Endothelial cell of umbilical vein (primary cell): Measurements from ENCODE around the gene CCDC191. TPM values are rescaled to one million over a fixed set of nuclear protein-coding genes. Genes with fewer than 3 reads are reported as not detected.

ENCODE experiments used
- BruUV-seq: library from RNA; stranded (reverse); fragments of 400-500 nt; replicated peaks from 2 replicates; lab custom pipeline; 2021; lab: Mats Ljungman, UMichigan
- CTCF ChIA-PET: fragments of 300-600, 350-600 bp; sonication (Branson Sonifier 250); formaldehyde crosslinking; loops from one replicate; lab custom pipeline; 2021; ENCODE audit warnings: antibody characterized with exemption, inconsistent platforms; lab: Charles Lee
- POLR2A ChIA-PET: fragments of 300-600, 350-600 bp; sonication (Branson Sonifier 250); formaldehyde crosslinking; loops from one replicate; lab custom pipeline; 2021; ENCODE audit warnings: antibody characterized with exemption, inconsistent platforms; lab: Charles Lee
- DNase-seq: peaks from one replicate; pipeline ENCODE4 v3.0.0-alpha.2; 2011; ENCODE audit warnings: low read depth, low spot score
- FAIRE-seq: peaks from 2 replicates; lab custom pipeline; 2011; peaks lifted over from hg19 to GRCh38; lab: Jason Lieb, UNC
- H2AFZ ChIP-seq: 2 replicates; pipeline ENCODE4 v1.6.0; 2012; ENCODE audit warnings: low read depth, low read length, control low read depth, inconsistent platforms
- H3K27ac ChIP-seq: 2 replicates; pipeline ENCODE4 v1.5.1; 2011; ENCODE audit warnings: low read depth, mild to moderate bottlenecking, control low read depth, low read length, moderate library complexity; ENCODE audit not compliant: insufficient read depth
- H3K27me3 ChIP-seq, 2 experiments: 2 replicates each; pipeline versions ENCODE4 v1.6.0 to v1.6.1; 2011; ENCODE audit warnings: low read length in 2 of 2, mixed read lengths in 1 of 2; ENCODE audit not compliant: control insufficient read depth in 2 of 2, insufficient read depth in 2 of 2
- H3K36me3 ChIP-seq, 2 experiments: 2 replicates in 1 of 2; 3 replicates in 1 of 2; pipeline ENCODE4 v1.5.1; 2011; ENCODE audit warnings: low read length in 2 of 2, mild to moderate bottlenecking in 1 of 2, moderate library complexity in 1 of 2; ENCODE audit not compliant: control insufficient read depth in 2 of 2, insufficient read depth in 2 of 2; ENCODE audit errors: extremely low read depth in 1 of 2
- H3K4me1 ChIP-seq: 3 replicates; pipeline ENCODE4 v1.5.1; 2011; ENCODE audit warnings: mild to moderate bottlenecking, low read length; ENCODE audit not compliant: control insufficient read depth, insufficient read depth; ENCODE audit errors: extremely low read depth
- H3K4me2 ChIP-seq: 2 replicates; pipeline ENCODE4 v1.6.1; 2011; ENCODE audit warnings: low read length, control low read depth, mixed read lengths; ENCODE audit not compliant: insufficient read depth
- H3K4me3 ChIP-seq, 3 experiments: fragments of 200-600 bp in 1 of 3; sonication (generic), shearing (Covaris generic) in 1 of 3; replicated peaks in 1 of 3; 2 replicates each; pipeline ENCODE4 v1.5.1; 2011 to 2016; ENCODE audit warnings: control low read depth in 3 of 3, low read length in 3 of 3, mild to moderate bottlenecking in 2 of 3, inconsistent platforms in 1 of 3, low read depth in 1 of 3, moderate library complexity in 1 of 3; ENCODE audit not compliant: insufficient read depth in 1 of 3
- H3K79me2 ChIP-seq: 2 replicates; pipeline ENCODE4 v1.6.0; 2012; ENCODE audit warnings: low read length, inconsistent platforms; ENCODE audit not compliant: control insufficient read depth, insufficient read depth
- H3K9ac ChIP-seq: replicated peaks from 2 replicates; pipeline ENCODE3; 2011; ENCODE audit warnings: low read length, control low read depth; ENCODE audit not compliant: insufficient read depth; ENCODE audit errors: extremely low read depth
- H3K9me1 ChIP-seq: replicated peaks from 3 replicates; pipeline ENCODE4 v1.6.0; 2011; ENCODE audit warnings: mild to moderate bottlenecking, low read length; ENCODE audit not compliant: control insufficient read depth, insufficient read depth; ENCODE audit errors: extremely low read depth
- H3K9me3 ChIP-seq: replicated peaks from 2 replicates; pipeline ENCODE4 v1.5.1; 2012; ENCODE audit warnings: low read length, inconsistent platforms; ENCODE audit not compliant: control insufficient read depth, insufficient read depth
- H4K20me1 ChIP-seq: replicated peaks from 2 replicates; pipeline ENCODE3; 2011; ENCODE audit warnings: mild to moderate bottlenecking, low read length; ENCODE audit not compliant: control insufficient read depth, insufficient read depth; ENCODE audit errors: extremely low read depth
- CTCF ChIP-seq, 2 donors: IDR thresholded peaks; 1 replicate in 1 of 2; 2 replicates in 1 of 2; pipeline ENCODE4 v1.5.1; 2011; ENCODE audit warnings: low read length in 2 of 2, mild to moderate bottlenecking in 2 of 2, moderate library complexity in 2 of 2, control low read depth in 1 of 2, inconsistent platforms in 1 of 2, low read depth in 1 of 2; ENCODE audit not compliant: insufficient read depth in 1 of 2; ENCODE audit errors: extremely low read depth in 1 of 2
- EZH2 ChIP-seq: IDR thresholded peaks from 2 replicates; pipeline ENCODE4 v1.6.1; 2012; ENCODE audit warnings: borderline replicate concordance, low read depth, mild to moderate bottlenecking, moderate library complexity, low read length, inconsistent platforms; ENCODE audit not compliant: severe bottlenecking
- FOS ChIP-seq: IDR thresholded peaks from 2 replicates; pipeline ENCODE4 v1.6.1; 2011; ENCODE audit warnings: mild to moderate bottlenecking, low read length, moderate library complexity, borderline replicate concordance; ENCODE audit not compliant: insufficient read depth
- GATA2 ChIP-seq: IDR thresholded peaks from 2 replicates; pipeline ENCODE4 v1.7.0; 2011; ENCODE audit warnings: low read depth, mild to moderate bottlenecking, moderate library complexity, mixed read lengths, low read length; ENCODE audit not compliant: insufficient read length, insufficient read depth
- JUN ChIP-seq: IDR thresholded peaks from 2 replicates; pipeline ENCODE4 v1.6.1; 2011; ENCODE audit warnings: borderline replicate concordance, low read depth; ENCODE audit not compliant: insufficient read length, insufficient read depth
- MAX ChIP-seq: IDR thresholded peaks from 2 replicates; pipeline ENCODE4 v1.6.1; 2011; ENCODE audit not compliant: insufficient read depth, insufficient read length
- MYC ChIP-seq: IDR thresholded peaks from one replicate; pipeline ENCODE4 v1.6.1; 2011; ENCODE audit warnings: mild to moderate bottlenecking, low read depth, low read length
- POLR2A ChIP-seq: IDR thresholded peaks from 2 replicates; pipeline ENCODE4 v1.6.1; 2012; ENCODE audit warnings: low read depth, mild to moderate bottlenecking, control low read depth, low read length
- POLR2AphosphoS5 ChIP-seq: IDR thresholded peaks from 2 replicates; pipeline ENCODE4 v1.6.1; 2012; ENCODE audit warnings: low read depth, mild to moderate bottlenecking, control low read depth, low read length, moderate library complexity; ENCODE audit not compliant: insufficient read depth
- dilution Hi-C: fragments of 300-500 bp; cut with MboI; formaldehyde crosslinking; loops from one replicate; pipeline ENCODE4 v1.15.0; 2019; ENCODE audit warnings: low sequenced_read_pairs; ENCODE audit not compliant: extremely low pct_ligation_motif_present
- intact Hi-C: fragments of 100-400 bp; cut with micrococcal nuclease; formaldehyde crosslinking; loops from one replicate; pipeline ENCODE4 v1.10.0; 2022
- polyA plus RNA-seq, 4 experiments: library from polyadenylated mRNA; depleted of rRNA in 3 of 4; stranded (reverse) in 3 of 4; unstranded in 1 of 4; fragments of >200 nt; gene quantifications; 2 replicates each; pipeline versions ENCODE4 v1.2.1 to v1.2.3, GENCODE V29; 2011 to 2012; ENCODE audit warnings: missing spikeins in 1 of 4
- total RNA-seq: library from RNA; stranded (reverse); gene quantifications from 2 replicates; pipeline ENCODE4 v1.2.3, GENCODE V29; 2021

The CCDC191 gene
- total and polyA plus RNA-seq, 2 donors (not counting 3 experiments of a cell fraction or from before 2014, with no cell fraction given) = 1.7 to 4.9 TPM

GRCh38 chr3:114052216-114052615, 4.1 kb downstream of the CCDC191 start:
- no peak for DNase-seq
- H3K4me2 ChIP-seq = no peak overlapping the region
- no TSS peak for BruUV-seq
- H4K20me1 ChIP-seq = no peaks in the 10 kb centered on the region
- no peak overlapping the region for H3K4me3 ChIP-seq
- no peaks in the 10 kb centered on the region for H3K9me1 ChIP-seq
- no peaks in the 10 kb centered on the region for H3K27me3 ChIP-seq
- H3K27ac ChIP-seq = no peak overlapping the region
- no peaks in the 10 kb centered on the region for H3K9me3 ChIP-seq
- no peak for FAIRE-seq
- H3K9ac ChIP-seq = no peak overlapping the region
- peaks cover 3% of the 10 kb centered on the region for H3K4me1 ChIP-seq
- H3K79me2 ChIP-seq = peaks cover 4% of the 10 kb centered on the region
- no peak for TF ChIP-seq EZH2
- no peak for TF ChIP-seq JUN
- no peak for TF ChIP-seq MYC
- intact Hi-C loops = no loop called here
- CTCF ChIA-PET = interaction anchor here (0.9 kb wide), 1 partner anchor 8 kb away, joined by 3 read pairs; no protein-coding TSS in a partner anchor
- POLR2A ChIA-PET = no interaction called here
- no peak overlapping the region for H2AFZ ChIP-seq
- dilution Hi-C loops = no loop called here
- no peaks in the 10 kb centered on the region for H3K36me3 ChIP-seq

GRCh38 chr3:114043205-114043604, 13.1 kb downstream of the CCDC191 start:
- ChIA-PET POLR2A (no interaction called here), CTCF (interaction anchor here (1.0 kb wide), 1 partner anchor 9 kb away, joined by 3 read pairs; no protein-coding TSS in a partner anchor)
- dilution Hi-C loops = no loop called here
- Histone ChIP-seq H3K4me3 (no peak overlapping the region), H3K27me3 (no peaks in the 10 kb centered on the region), H3K9me3 (no peaks in the 10 kb centered on the region), H4K20me1 (no peaks in the 10 kb centered on the region), H3K4me1 (no peaks in the 10 kb centered on the region), H3K36me3 (no peaks in the 10 kb centered on the region), H3K9me1 (no peaks in the 10 kb centered on the region), H3K79me2 (no peaks in the 10 kb centered on the region), H3K9ac (no peak overlapping the region), H3K4me2 (no peak overlapping the region), H3K27ac (no peak overlapping the region), H2AFZ (no peak overlapping the region)
- BruUV-seq = no TSS peak
- DNase-seq (no peak), FAIRE-seq (peak; percentile 21)
- TF ChIP-seq GATA2 (no peak), POLR2AphosphoS5 (no peak), CTCF (IDR thresholded peaks at IDR 0.05; ENCODE audit: extremely low read depth in 1 of 2, insufficient read depth in 1 of 2, low read depth in 1 of 2, low read length in 2 of 2) (no peak), EZH2 (no peak), JUN (no peak), MYC (no peak), POLR2A (no peak), MAX (no peak), FOS (no peak)
- intact Hi-C loops = no loop called here
